ENCODE measurements around the gene NBL1.
"Not testable (repeated sequence)": the region's sequence is repeated elsewhere in the genome, so short reads cannot be mapped to it uniquely, and the experiment has no call there.

DNA sequence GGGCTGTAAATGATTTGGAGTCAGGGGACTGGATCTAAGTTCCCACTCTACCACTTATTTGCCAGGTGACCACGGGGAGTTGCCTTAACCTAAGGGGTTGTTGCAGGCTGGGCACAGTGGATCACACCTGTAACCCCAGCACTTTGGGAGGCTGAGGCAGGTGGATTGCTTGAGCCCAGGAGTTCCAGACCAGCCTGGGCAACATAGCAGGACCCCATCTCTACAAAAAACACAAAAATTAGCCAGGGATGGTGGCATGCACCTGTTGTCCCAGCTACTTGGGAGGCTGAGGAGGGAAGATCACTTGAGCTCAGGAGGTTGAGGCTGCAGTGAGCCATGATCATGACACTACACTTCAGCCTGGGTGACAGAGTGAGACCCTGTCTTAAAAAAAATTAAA is 13.9 kb upstream of the NBL1 start:
- not testable (repeated sequence) for TF ChIP-seq PBX3 (CRISPR knock-in tag; IDR thresholded peaks at IDR 0.05); CTCF (tag by site-specific recombination; IDR thresholded peaks at IDR 0.05); MYNN (tag by site-specific recombination; IDR thresholded peaks at IDR 0.05; ENCODE audit: borderline replicate concordance); MEIS1 (CRISPR knock-in tag; IDR thresholded peaks at IDR 0.05; ENCODE audit: borderline replicate concordance); ZNF24 (tag by site-specific recombination; IDR thresholded peaks at IDR 0.05); YY2 (tag by site-specific recombination; IDR thresholded peaks at IDR 0.05)

All from HEK293 (cell line).